Naive thymus-derived CD8-positive, alpha-beta T cell (primary cell): ENCODE measurements around the gene HEATR1. TPM values are rescaled to one million over a fixed set of nuclear protein-coding genes. Genes with fewer than 3 reads are reported as not detected.
A peak's percentile ranks its signal among the peaks of the same experiment; 100 is the strongest.
"Not testable (repeated sequence)": the region's sequence is repeated elsewhere in the genome, so short reads cannot be mapped to it uniquely, and the experiment has no call there.

Source experiments
- ATAC-seq, 2 donors: fragments of 150-1000 bp; cut with Tn5 transposase in 1 of 2; sonication (Bioruptor Pico), chemical (Tn5 transposase) in 1 of 2; 1 replicate in 1 of 2; 2 replicates in 1 of 2; pipeline ENCODE4 v1.10.0; 2021; ENCODE audit warnings: mild to moderate bottlenecking in 2 of 2, moderate library complexity in 2 of 2
- POLR2A ChIA-PET: fragments of 350-600 bp; sonication (Branson Sonifier 250); formaldehyde crosslinking; loops from one replicate; lab custom pipeline; 2021; ENCODE audit warnings: antibody characterized with exemption; lab: Charles Lee
- DNase-seq, 10 donors: peaks; one replicate each; pipeline versions ENCODE4 v3.0.0 to v3.0.0-alpha.2; 2020 to 2022
- H3K27ac Mint-ChIP-seq, 10 donors: one replicate each; pipeline ENCODE4 v1.8.0; 2020 to 2022; ENCODE audit warnings: mild to moderate bottlenecking in 10 of 10, mixed read lengths in 10 of 10, moderate library complexity in 4 of 10, inconsistent platforms in 1 of 10
- H3K27me3 Mint-ChIP-seq, 5 donors: one replicate each; pipeline ENCODE4 v1.8.0; 2021 to 2022; ENCODE audit warnings: mixed read lengths in 5 of 5
- H3K36me3 Mint-ChIP-seq, 3 donors: one replicate each; pipeline ENCODE4 v1.8.0; 2020 to 2022; ENCODE audit warnings: mixed read lengths in 3 of 3, mild to moderate bottlenecking in 2 of 3, inconsistent platforms in 1 of 3
- H3K4me1 Mint-ChIP-seq, 4 donors: one replicate each; pipeline ENCODE4 v1.8.0; 2021 to 2022; ENCODE audit warnings: mixed read lengths in 4 of 4
- H3K4me3 Mint-ChIP-seq, 10 donors: one replicate each; pipeline ENCODE4 v1.8.0; 2020 to 2022; ENCODE audit warnings: mild to moderate bottlenecking in 10 of 10, mixed read lengths in 10 of 10, moderate library complexity in 6 of 10, inconsistent platforms in 1 of 10
- H3K9me3 Mint-ChIP-seq, 9 donors: one replicate each; pipeline ENCODE4 v1.8.0; 2020 to 2022; ENCODE audit warnings: mixed read lengths in 9 of 9, mild to moderate bottlenecking in 3 of 9, inconsistent platforms in 1 of 9, moderate library complexity in 1 of 9
- polyA plus RNA-seq, 3 donors: library from polyadenylated mRNA; unstranded; fragments of 300-500 nt; fragmentation: Illumina TruSeq; gene quantifications; one replicate each; pipeline ENCODE4 v1.2.3, GENCODE V29; 2021
- total RNA-seq, 8 experiments: library from RNA in 2 of 8; stranded (reverse) in 2 of 8; gene quantifications; one replicate each; pipeline ENCODE4 v1.2.3 and lab custom pipeline; 2021 to 2026

Gene HEATR1
- total and polyA plus RNA-seq, 5 experiments from 2014 or later, result 11.0 to 50.9 (median 14.1) TPM

DNA sequence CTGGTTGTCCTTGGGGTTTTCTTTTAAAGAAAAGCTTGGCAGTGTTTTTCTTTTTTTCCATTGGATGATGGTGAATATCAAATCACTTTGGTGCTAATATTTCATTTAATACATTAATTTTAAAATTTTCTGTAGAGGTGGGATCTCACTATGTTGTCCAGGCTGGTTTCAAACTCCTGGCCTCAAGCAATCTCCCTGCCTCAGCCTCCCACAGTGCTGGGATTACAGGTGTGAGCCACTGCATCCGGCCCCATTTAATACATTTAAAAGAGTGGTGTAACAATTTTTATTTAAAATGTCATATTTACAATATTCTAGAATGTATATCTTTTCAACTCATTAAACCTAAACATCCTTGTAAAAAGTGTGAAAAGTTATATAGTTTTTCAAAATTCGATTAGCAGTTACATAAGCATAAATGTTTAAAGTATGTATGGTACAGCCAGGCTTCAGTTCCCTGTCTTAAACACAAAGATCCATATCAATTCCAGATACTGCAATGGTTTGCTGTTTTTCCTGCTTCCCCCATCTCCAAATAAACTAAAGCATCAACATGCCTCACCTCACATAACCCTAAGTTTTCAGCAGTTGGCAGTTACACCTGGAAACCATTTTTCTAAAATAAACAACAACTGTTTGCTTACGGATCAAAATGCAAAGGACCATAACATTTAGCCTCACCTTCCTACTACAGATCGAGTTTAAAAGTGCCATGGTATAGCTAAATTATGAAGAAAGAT lies 89.4 kb downstream of the HEATR1 start:
- no peak for DNase-seq
- peak overlapping the region in 1 of 10 donors; percentile 27 for H3K27ac Mint-ChIP-seq
- H3K4me1 Mint-ChIP-seq, result peaks cover 0 to 18% (median 11%) of the 10 kb centered on the region in 4 donors
- no peaks in the 10 kb centered on the region for H3K36me3 Mint-ChIP-seq
- POLR2A ChIA-PET, result no interaction called here
- no peak for ATAC-seq
- H3K27me3 Mint-ChIP-seq, result peaks cover 0 to 3% (median 0%) of the 10 kb centered on the region in 5 donors
- H3K9me3 Mint-ChIP-seq, result no peaks in the 10 kb centered on the region
- no peak overlapping the region for H3K4me3 Mint-ChIP-seq

DNA sequence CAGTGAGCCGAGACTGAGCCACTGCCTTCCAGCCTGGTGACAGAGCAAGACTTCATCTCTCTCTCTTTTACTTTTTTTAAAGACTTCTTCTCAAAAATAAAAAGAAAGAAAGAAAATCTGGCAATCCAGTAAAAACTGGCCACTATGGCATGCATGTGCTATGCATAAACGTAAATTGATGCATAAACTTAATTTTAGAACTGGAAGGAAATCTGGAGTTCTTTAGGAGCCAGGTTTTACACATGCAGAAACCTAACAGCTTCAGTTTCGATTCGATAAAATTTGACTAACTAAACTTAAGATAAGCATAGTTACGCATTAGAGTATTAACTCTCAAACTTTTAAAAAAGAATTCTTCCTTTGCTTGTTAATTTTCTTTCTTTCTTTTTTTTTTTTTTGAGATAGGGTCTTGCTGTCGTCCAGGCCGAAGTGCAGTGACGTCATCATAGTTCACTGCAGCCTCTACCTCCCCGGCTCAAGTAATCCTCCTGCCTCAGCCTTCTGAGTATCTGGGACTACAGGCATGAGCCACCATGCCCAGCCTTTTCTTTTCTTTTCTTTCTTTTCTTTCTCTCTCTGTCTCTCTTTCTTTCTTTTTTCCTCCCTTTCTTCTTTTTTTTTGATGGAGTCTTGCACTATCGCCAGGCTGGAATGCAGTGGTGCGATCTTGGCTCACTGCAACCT lies 92.4 kb downstream of the HEATR1 start:
- no peak overlapping the region for H3K4me3 Mint-ChIP-seq
- POLR2A ChIA-PET, result no interaction called here

GRCh38 chr1:236509647-236510401 lies 94.5 kb downstream of the HEATR1 start:
- DNase-seq (no peak), ATAC-seq (no peak)
- H3K27me3 Mint-ChIP-seq, result peaks cover 0 to 5% (median 0%) of the 10 kb centered on the region in 5 donors
- H3K36me3 Mint-ChIP-seq, result no peaks in the 10 kb centered on the region
- H3K4me3 Mint-ChIP-seq, result no peak overlapping the region
- H3K9me3 Mint-ChIP-seq, result no peaks in the 10 kb centered on the region
- no peak overlapping the region for H3K27ac Mint-ChIP-seq
- POLR2A ChIA-PET, result interaction anchor here (0.6 kb wide), 1 partner anchor 30 kb away, joined by 3 read pairs; no protein-coding TSS in a partner anchor
- H3K4me1 Mint-ChIP-seq, result peaks cover 0 to 6% (median 1%) of the 10 kb centered on the region in 4 donors

More for the DNA sequence above, 92.4 kb downstream of the HEATR1 start:
- ATAC-seq (no peak), DNase-seq (no peak)
- Mint-ChIP-seq H3K36me3 (no peaks in the 10 kb centered on the region), H3K4me1 (peaks cover 0 to 15% (median 7%) of the 10 kb centered on the region in 4 donors), H3K27ac (peak overlapping the region in 1 of 10 donors; percentile 54), H3K27me3 (peaks cover 0 to 5% (median 0%) of the 10 kb centered on the region in 5 donors), H3K9me3 (no peaks in the 10 kb centered on the region)

GRCh38 chr1:236509203-236509602 lies 95.1 kb downstream of the HEATR1 start:
- POLR2A ChIA-PET, result no interaction called here
- no peaks in the 10 kb centered on the region for H3K36me3 Mint-ChIP-seq
- no peak overlapping the region for H3K4me3 Mint-ChIP-seq
- peaks cover 0 to 6% (median 1%) of the 10 kb centered on the region in 4 donors for H3K4me1 Mint-ChIP-seq
- H3K9me3 Mint-ChIP-seq, result no peaks in the 10 kb centered on the region
- H3K27me3 Mint-ChIP-seq, result peaks cover 0 to 5% (median 0%) of the 10 kb centered on the region in 5 donors
- no peak overlapping the region for H3K27ac Mint-ChIP-seq
- ATAC-seq, result no peak
- no peak for DNase-seq

- Mint-ChIP-seq H3K4me3 (peak overlapping the region in 1 of 10 donors; percentile 5), H3K36me3 (no peaks in the 10 kb centered on the region), H3K27ac (peak overlapping the region in 2 of 10 donors; percentile 29 to 34), H3K9me3 (no peaks in the 10 kb centered on the region), H3K27me3 (peaks cover 0 to 5% (median 0%) of the 10 kb centered on the region in 5 donors), H3K4me1 (peaks cover 0 to 6% (median 1%) of the 10 kb centered on the region in 4 donors)
- DNase-seq (no peak), ATAC-seq (no peak)
- POLR2A ChIA-PET, result no interaction called here
Measured at GRCh38 chr1:236508593-236509027, 95.7 kb downstream of the HEATR1 start.

- peaks cover 6 to 16% (median 12%) of the 10 kb centered on the region in 4 donors for H3K4me1 Mint-ChIP-seq
- no peak for ATAC-seq
- POLR2A ChIA-PET, result no interaction called here
- H3K27ac Mint-ChIP-seq, result no peak overlapping the region
- H3K36me3 Mint-ChIP-seq, result no peaks in the 10 kb centered on the region
- no peaks in the 10 kb centered on the region for H3K9me3 Mint-ChIP-seq
- peaks cover 0 to 5% (median 0%) of the 10 kb centered on the region in 5 donors for H3K27me3 Mint-ChIP-seq
- no peak overlapping the region for H3K4me3 Mint-ChIP-seq
- DNase-seq, result no peak
Measured at GRCh38 chr1:236507022-236507700, 97.2 kb downstream of the HEATR1 start.

GRCh38 chr1:236504338-236504737 lies 100.0 kb downstream of the HEATR1 start:
- Mint-ChIP-seq H3K4me1 (peaks cover 6 to 16% (median 12%) of the 10 kb centered on the region in 4 donors), H3K27ac (peak overlapping the region in 1 of 10 donors; percentile 6)
- POLR2A ChIA-PET, H3K4me3 Mint-ChIP-seq, ATAC-seq, DNase-seq, H3K27me3 Mint-ChIP-seq, H3K9me3 Mint-ChIP-seq, H3K36me3 Mint-ChIP-seq: not testable (repeated sequence)

GRCh38 chr1:236502972-236503639 lies 101.2 kb downstream of the HEATR1 start:
- no peaks in the 10 kb centered on the region for H3K36me3 Mint-ChIP-seq
- H3K27ac Mint-ChIP-seq, result peak overlapping the region in 6 of 10 donors; percentile 32 to 74 (median 58)
- H3K27me3 Mint-ChIP-seq, result no peaks in the 10 kb centered on the region
- no peak for ATAC-seq
- no peaks in the 10 kb centered on the region for H3K9me3 Mint-ChIP-seq
- H3K4me3 Mint-ChIP-seq, result peak overlapping the region in 9 of 10 donors; percentile 25 to 74 (median 36)
- no peak for DNase-seq
- POLR2A ChIA-PET, result no interaction called here
- H3K4me1 Mint-ChIP-seq, result peaks cover 6 to 12% (median 10%) of the 10 kb centered on the region in 4 donors

GRCh38 chr1:236502579-236502971 lies 101.7 kb downstream of the HEATR1 start:
- peak overlapping the region in 5 of 10 donors; percentile 32 to 63 (median 46) for H3K27ac Mint-ChIP-seq
- no peaks in the 10 kb centered on the region for H3K36me3 Mint-ChIP-seq
- H3K4me3 Mint-ChIP-seq, result peak overlapping the region in 7 of 10 donors; percentile 22 to 74 (median 35)
- H3K4me1 Mint-ChIP-seq, result peaks cover 6 to 12% (median 10%) of the 10 kb centered on the region in 4 donors
- no peak for DNase-seq
- no peak for ATAC-seq
- POLR2A ChIA-PET, result no interaction called here
- no peaks in the 10 kb centered on the region for H3K9me3 Mint-ChIP-seq
- peaks cover 0 to 3% (median 0%) of the 10 kb centered on the region in 5 donors for H3K27me3 Mint-ChIP-seq

GRCh38 chr1:236501093-236501492 lies 103.2 kb downstream of the HEATR1 start:
- Mint-ChIP-seq H3K4me3 (no peak overlapping the region), H3K4me1 (peaks cover 6 to 12% (median 10%) of the 10 kb centered on the region in 4 donors), H3K9me3 (no peaks in the 10 kb centered on the region), H3K36me3 (no peaks in the 10 kb centered on the region), H3K27ac (no peak overlapping the region), H3K27me3 (peaks cover 4 to 12% (median 5%) of the 10 kb centered on the region in 5 donors)
- DNase-seq (no peak), ATAC-seq (no peak)
- POLR2A ChIA-PET, result no interaction called here
